ENCODE measurements around the gene SLC25A5.

The SLC25A5 gene

DNA sequence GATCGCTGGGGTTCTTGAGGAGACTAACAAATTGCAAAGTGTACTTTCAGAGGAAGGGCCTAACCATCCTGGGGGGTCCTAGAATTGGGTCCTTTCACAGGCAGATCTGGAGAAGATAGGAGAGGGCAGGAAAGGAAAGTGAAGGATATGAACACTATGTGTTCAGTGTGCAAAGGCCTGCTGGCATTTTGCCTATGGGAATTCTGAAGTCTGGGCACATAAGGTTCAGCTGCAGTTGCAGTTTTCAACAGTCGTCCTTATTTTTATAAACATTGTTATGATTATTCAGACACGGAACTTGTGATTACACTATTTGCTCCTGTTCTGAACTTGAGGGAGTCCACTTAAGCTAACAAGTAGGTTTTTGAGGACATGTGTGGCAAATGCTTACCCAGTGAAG is 1.3 kb upstream of the SLC25A5 start:
- TF ChIP-seq ISL1 (CRISPR knock-in tag; IDR thresholded peaks at IDR 0.05) = no peak
- TF ChIP-seq CSRNP3 (CRISPR knock-in tag; IDR thresholded peaks at IDR 0.05) = no peak
- no peak for TF ChIP-seq GLIS3 (CRISPR knock-in tag; IDR thresholded peaks at IDR 0.05)
- no peak for TF ChIP-seq PPARA (CRISPR knock-in tag; IDR thresholded peaks at IDR 0.05; ENCODE audit: borderline replicate concordance)
- no peak for ATAC-seq

GRCh38 chrX:119467433-119467832 is 811 bp upstream of the SLC25A5 start:
- ATAC-seq = no peak
- no peak for TF ChIP-seq TOX (CRISPR knock-in tag; IDR thresholded peaks at IDR 0.05; ENCODE audit: borderline replicate concordance)
- TF ChIP-seq, protein P1, sequence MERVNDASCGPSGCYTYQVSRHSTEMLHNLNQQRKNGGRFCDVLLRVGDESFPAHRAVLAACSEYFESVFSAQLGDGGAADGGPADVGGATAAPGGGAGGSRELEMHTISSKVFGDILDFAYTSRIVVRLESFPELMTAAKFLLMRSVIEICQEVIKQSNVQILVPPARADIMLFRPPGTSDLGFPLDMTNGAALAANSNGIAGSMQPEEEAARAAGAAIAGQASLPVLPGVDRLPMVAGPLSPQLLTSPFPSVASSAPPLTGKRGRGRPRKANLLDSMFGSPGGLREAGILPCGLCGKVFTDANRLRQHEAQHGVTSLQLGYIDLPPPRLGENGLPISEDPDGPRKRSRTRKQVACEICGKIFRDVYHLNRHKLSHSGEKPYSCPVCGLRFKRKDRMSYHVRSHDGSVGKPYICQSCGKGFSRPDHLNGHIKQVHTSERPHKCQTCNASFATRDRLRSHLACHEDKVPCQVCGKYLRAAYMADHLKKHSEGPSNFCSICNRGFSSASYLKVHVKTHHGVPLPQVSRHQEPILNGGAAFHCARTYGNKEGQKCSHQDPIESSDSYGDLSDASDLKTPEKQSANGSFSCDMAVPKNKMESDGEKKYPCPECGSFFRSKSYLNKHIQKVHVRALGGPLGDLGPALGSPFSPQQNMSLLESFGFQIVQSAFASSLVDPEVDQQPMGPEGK (CRISPR knock-in tag; IDR thresholded peaks at IDR 0.05; ENCODE audit: borderline replicate concordance) = no peak
- TF ChIP-seq TCF4 (CRISPR knock-in tag; IDR thresholded peaks at IDR 0.05; ENCODE audit: borderline replicate concordance) = no peak
- no peak for TF ChIP-seq ARNTL (CRISPR knock-in tag; IDR thresholded peaks at IDR 0.05; ENCODE audit: borderline replicate concordance, low read depth)
- TF ChIP-seq PPARA (CRISPR knock-in tag; IDR thresholded peaks at IDR 0.05; ENCODE audit: borderline replicate concordance) = no peak
- TF ChIP-seq ZNF565 (CRISPR knock-in tag; conservative IDR thresholded peaks at IDR 0.05; ENCODE audit: low read depth) = no peak
- TF ChIP-seq SNAI2 (CRISPR knock-in tag; IDR thresholded peaks at IDR 0.05) = no peak
- TF ChIP-seq ZFP3 (CRISPR knock-in tag; IDR thresholded peaks at IDR 0.05) = no peak
- no peak for TF ChIP-seq CSRNP3 (CRISPR knock-in tag; IDR thresholded peaks at IDR 0.05)
- TF ChIP-seq ZNF70 (CRISPR knock-in tag; IDR thresholded peaks at IDR 0.05) = no peak
- no peak for TF ChIP-seq OSR1 (CRISPR knock-in tag; IDR thresholded peaks at IDR 0.05)
- no peak for TF ChIP-seq RARB (CRISPR knock-in tag; IDR thresholded peaks at IDR 0.05)
- TF ChIP-seq CREB5 (CRISPR knock-in tag; IDR thresholded peaks at IDR 0.05; ENCODE audit: low read depth) = no peak
- TF ChIP-seq ESRRG (CRISPR knock-in tag; IDR thresholded peaks at IDR 0.05) = no peak

- no peak for TF ChIP-seq CREB5 (CRISPR knock-in tag; IDR thresholded peaks at IDR 0.05; ENCODE audit: low read depth)
- no peak for TF ChIP-seq ESRRG (CRISPR knock-in tag; IDR thresholded peaks at IDR 0.05)
- TF ChIP-seq ZFP30 (CRISPR knock-in tag; IDR thresholded peaks at IDR 0.05) = no peak
- no peak for TF ChIP-seq RARB (CRISPR knock-in tag; IDR thresholded peaks at IDR 0.05)
- no peak for TF ChIP-seq PPARA (CRISPR knock-in tag; IDR thresholded peaks at IDR 0.05; ENCODE audit: borderline replicate concordance)
- no peak for TF ChIP-seq ARNTL (CRISPR knock-in tag; IDR thresholded peaks at IDR 0.05; ENCODE audit: borderline replicate concordance, low read depth)
- TF ChIP-seq TCF4 (CRISPR knock-in tag; IDR thresholded peaks at IDR 0.05; ENCODE audit: borderline replicate concordance) = no peak
- peak; percentile 87 for ATAC-seq
These were observed 488 bp downstream of the SLC25A5 start for GRCh38 chrX:119468551-119469312.

DNA sequence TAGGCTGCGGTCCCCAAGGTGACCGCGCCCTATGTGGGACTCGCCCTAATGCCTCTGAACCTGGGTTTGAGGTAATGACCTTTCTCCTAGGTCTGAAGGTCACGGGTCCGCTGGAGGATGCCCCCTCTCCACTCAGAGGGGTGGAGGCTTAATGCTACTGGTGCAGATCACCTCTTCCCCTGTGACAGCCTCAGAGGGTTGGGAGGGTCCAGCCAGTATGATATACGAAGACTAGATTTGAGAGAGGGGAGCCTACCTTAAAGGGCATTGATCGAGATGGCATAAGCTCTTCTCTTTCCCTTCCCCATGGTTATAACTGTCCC is 1.0 kb downstream of the SLC25A5 start:
- no peak for ATAC-seq
- no peak for TF ChIP-seq ARNTL (CRISPR knock-in tag; IDR thresholded peaks at IDR 0.05; ENCODE audit: borderline replicate concordance, low read depth)
- no peak for TF ChIP-seq PPARA (CRISPR knock-in tag; IDR thresholded peaks at IDR 0.05; ENCODE audit: borderline replicate concordance)
- TF ChIP-seq ISL1 (CRISPR knock-in tag; IDR thresholded peaks at IDR 0.05) = no peak
- TF ChIP-seq ZC3H10 (CRISPR knock-in tag; IDR thresholded peaks at IDR 0.05) = no peak
- TF ChIP-seq CSRNP3 (CRISPR knock-in tag; IDR thresholded peaks at IDR 0.05) = no peak

Data from SK-N-SH treated with all-trans-retinoic acid at 6 μM for 48 hours (cell line).